Measurements from ENCODE around the gene C9orf43. TPM values are rescaled to one million over a fixed set of nuclear protein-coding genes. Genes with fewer than 3 reads are reported as not detected.
"Not testable (repeated sequence)": the region's sequence is repeated elsewhere in the genome, so short reads cannot be mapped to it uniquely, and the experiment has no call there.

C9orf43 gene
- polyA plus RNA-seq, 12 donors, result 0.17 to 0.69 (median 0.38) TPM; not detected in 2

GRCh38 chr9:113381441-113381840 lies 29.1 kb upstream of the C9orf43 start:
- not testable (repeated sequence) for DNase-seq

GRCh38 chr9:113381909-113382411 lies 28.6 kb upstream of the C9orf43 start:
- no peak for DNase-seq

GRCh38 chr9:113386571-113387393 lies 23.8 kb upstream of the C9orf43 start:
- no peak for DNase-seq

GRCh38 chr9:113387560-113388230 lies 22.9 kb upstream of the C9orf43 start:
- no peak for DNase-seq

GRCh38 chr9:113388833-113389232 lies 21.7 kb upstream of the C9orf43 start:
- no peak for DNase-seq

GRCh38 chr9:113389451-113389850 lies 21.1 kb upstream of the C9orf43 start:
- no peak for DNase-seq

- DNase-seq, result no peak
These were observed 20.2 kb upstream of the C9orf43 start for GRCh38 chr9:113390192-113390960.

GRCh38 chr9:113391917-113392316 lies 18.6 kb upstream of the C9orf43 start:
- no peak for DNase-seq

GRCh38 chr9:113393281-113393680 lies 17.3 kb upstream of the C9orf43 start:
- DNase-seq, result no peak

- no peak for DNase-seq
These were observed 15.3 kb upstream of the C9orf43 start for GRCh38 chr9:113395000-113395861.

GRCh38 chr9:113397203-113397631 lies 13.3 kb upstream of the C9orf43 start:
- DNase-seq, result no peak

GRCh38 chr9:113398796-113399195 lies 11.8 kb upstream of the C9orf43 start:
- no peak for DNase-seq

- DNase-seq, result no peak
These were observed 10.8 kb upstream of the C9orf43 start for GRCh38 chr9:113399646-113400200.

- peak; percentile 99 for DNase-seq
These were observed 9.3 kb upstream of the C9orf43 start, which contains the start of gene ALAD for GRCh38 chr9:113401027-113401792. TSS of gene ALAD (minus strand) at chr9:113401284. CDS start at chr9:113393559, 7,725 bp downstream.

- no peak for DNase-seq
These were observed 6.9 kb upstream of the C9orf43 start for GRCh38 chr9:113403646-113404045.

GRCh38 chr9:113406353-113406752 lies 4.2 kb upstream of the C9orf43 start:
- DNase-seq, result not testable (repeated sequence)

- DNase-seq, result peak; percentile 70
These were observed 3.6 kb upstream of the C9orf43 start for GRCh38 chr9:113406873-113407511.

GRCh38 chr9:113409481-113409880 lies 1.1 kb upstream of the C9orf43 start:
- no peak for DNase-seq

GRCh38 chr9:113409883-113410206 lies 702 bp upstream of the C9orf43 start:
- no peak for DNase-seq
